Right ventricle myocardium inferior (tissue), 1 donor: ENCODE measurements around the gene SYT4. TPM values are rescaled to one million over a fixed set of nuclear protein-coding genes. Genes with fewer than 3 reads are reported as not detected.
A peak's percentile ranks its signal among the peaks of the same experiment; 100 is the strongest.
"Not testable (repeated sequence)": the region's sequence is repeated elsewhere in the genome, so short reads cannot be mapped to it uniquely, and the experiment has no call there.

ENCODE experiments used
- ATAC-seq: fragments of 200-7000 bp; cut with Tn5 transposase; one replicate; pipeline ENCODE4 v1.9.1; 2020; ENCODE audit warnings: mild to moderate bottlenecking, moderate library complexity
- DNase-seq: peaks from one replicate; pipeline ENCODE4 v3.0.0; 2021; ENCODE audit errors: missing footprints
- intact Hi-C: fragments of 100-400 bp; cut with DNase I; formaldehyde crosslinking; loops from one replicate; pipeline ENCODE4 v1.11.0; 2022
- long read RNA-seq: library from polyadenylated mRNA; unstranded; transcript quantifications from one replicate; pipeline ENCODE4 v2.0.0, GENCODE V29; 2021
- total RNA-seq: library from RNA; stranded (reverse); fragmentation: NEBNext Ultra II Directional; extraction: Animal tissue kit (Norgen Biotek cat#: 25700); gene quantifications from one replicate; pipeline ENCODE4 v1.2.1, GENCODE V29; 2021
- donor health status: DM: no; HTN: yes; CAD: no; lungs with severe emphysema.

Gene SYT4, protein sequence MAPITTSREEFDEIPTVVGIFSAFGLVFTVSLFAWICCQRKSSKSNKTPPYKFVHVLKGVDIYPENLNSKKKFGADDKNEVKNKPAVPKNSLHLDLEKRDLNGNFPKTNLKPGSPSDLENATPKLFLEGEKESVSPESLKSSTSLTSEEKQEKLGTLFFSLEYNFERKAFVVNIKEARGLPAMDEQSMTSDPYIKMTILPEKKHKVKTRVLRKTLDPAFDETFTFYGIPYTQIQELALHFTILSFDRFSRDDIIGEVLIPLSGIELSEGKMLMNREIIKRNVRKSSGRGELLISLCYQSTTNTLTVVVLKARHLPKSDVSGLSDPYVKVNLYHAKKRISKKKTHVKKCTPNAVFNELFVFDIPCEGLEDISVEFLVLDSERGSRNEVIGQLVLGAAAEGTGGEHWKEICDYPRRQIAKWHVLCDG
- 1.2 TPM for total RNA-seq
- long read RNA-seq = 0 reads

DNA sequence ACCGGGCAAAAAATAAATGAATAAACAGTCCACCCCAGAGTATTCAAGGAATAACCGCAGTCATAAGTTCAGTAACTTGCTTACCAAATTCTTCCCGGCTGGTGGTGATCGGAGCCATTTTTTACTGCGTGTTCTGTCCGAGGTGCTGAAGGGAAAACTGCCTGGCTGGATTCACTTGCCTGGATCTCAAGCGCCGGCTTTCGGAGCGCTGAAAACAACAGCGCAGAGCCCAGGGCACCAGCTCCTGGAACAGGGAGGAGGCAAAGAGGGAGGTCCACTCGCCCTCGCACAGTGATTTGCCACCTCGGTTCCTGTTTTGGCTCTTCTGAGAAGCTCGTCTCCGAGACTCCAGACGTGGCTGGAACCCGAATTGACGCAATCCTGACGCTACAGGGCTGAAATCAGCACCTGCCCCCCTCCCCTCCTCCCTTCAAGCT is at the start of gene SYT4:
TSS of gene SYT4 (minus strand) at position 327 of the 437 bp plus-strand sequence. CDS start at position 118, 209 bp downstream.
- intact Hi-C loops = loop anchor here (10.0 kb wide), 2 partner anchors 682 to 982 kb away; no protein-coding TSS in a partner anchor
- DNase-seq (no peak), ATAC-seq (no peak)

DNA sequence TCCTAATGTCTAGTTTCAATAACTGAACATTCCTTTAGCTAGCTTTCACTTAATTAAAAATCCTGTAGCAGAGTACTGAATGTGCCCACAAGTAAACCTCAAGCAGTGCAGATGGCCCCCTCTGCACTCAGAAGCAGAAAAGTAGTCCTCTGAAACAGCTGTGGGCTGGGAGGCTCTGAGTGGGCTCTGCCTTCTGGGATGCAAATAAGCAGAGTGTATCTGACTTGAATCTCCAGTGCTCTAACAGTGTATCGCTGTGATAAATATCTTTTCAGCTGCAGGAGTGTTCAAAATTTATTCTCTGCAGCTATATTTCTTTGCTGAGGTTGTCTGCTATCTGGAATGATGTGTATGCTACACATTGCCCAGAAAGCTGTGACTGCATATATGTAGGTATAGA is 44.8 kb upstream of the SYT4 start:
- DNase-seq = no peak
- ATAC-seq = no peak
- intact Hi-C loops = no loop called here

DNA sequence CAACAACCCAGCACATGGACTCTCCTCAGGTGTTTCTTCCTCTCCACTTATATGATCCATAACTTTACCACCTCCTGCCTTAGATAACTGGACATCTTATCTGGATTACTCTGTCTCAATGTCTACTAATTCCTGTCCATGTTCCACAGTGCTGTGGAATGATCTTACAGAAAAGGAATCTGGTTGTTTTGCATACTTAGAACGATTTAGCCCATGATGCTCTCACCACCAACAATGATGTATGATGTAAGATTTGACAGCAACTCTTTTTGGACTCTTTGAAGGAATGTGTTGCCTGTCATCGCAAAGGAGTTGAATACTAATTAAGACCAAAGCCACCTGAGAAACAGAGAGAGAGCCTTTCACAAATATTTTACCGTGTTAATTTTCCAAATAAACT is 37.7 kb upstream of the SYT4 start:
- DNase-seq (no peak), ATAC-seq (no peak)
- intact Hi-C loops = no loop called here

DNA sequence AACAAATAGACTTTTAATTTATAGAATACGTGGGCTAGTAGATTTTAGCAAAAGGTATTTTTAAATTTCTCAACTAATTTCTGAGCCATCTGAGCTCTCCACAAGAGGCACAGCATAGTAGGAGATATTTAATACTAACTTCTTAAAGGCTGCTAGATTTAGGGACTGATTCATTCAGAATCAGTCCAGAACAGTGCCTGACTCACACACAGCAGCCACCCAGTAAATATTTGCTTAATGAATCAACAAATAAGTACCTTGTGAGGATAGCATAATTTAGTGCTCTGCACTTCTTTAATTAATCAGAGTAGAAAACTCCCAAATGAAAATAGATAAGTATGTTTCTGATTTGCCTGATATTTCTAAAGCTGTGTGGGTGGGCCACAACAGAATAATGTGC is 35.6 kb upstream of the SYT4 start:
- ATAC-seq (no peak), DNase-seq (no peak)
- intact Hi-C loops = no loop called here

DNA sequence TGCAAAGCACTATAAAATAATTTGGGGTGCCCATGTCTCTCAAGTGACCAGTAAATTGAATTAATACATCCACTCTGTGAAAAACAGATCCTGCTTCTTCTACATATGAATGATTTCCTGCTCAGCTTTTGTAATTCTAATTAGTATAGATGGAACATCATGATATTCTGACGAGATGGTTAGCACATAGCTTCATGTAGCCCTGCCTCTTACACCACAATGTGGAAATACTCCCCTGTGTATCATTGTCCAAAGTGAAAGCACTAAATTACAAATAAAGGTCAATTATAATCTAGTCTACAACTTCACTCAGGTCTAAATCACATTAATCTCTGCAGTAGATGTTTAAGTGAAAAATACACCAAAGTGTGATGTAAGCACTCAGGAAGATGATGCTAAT is 32.9 kb upstream of the SYT4 start:
- no peak for ATAC-seq
- no peak for DNase-seq
- intact Hi-C loops = no loop called here

DNA sequence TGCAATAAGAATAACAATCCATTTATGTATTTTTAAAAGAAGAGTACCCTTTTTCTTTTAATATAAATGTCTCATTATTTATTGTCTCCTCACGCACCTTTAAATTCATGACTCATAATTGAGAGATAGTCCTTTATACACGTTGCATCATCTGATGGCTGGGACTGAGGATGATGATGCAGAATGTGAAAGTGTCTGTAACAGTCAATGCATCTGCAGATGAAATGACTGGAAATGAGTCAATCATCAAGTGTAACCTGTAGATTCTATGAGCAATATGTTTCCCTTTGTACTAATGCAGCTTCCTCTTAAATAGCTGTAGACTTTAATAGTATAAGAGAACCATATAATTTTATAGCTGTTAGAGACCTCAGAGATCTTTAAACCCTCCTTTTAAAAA is 26.1 kb upstream of the SYT4 start:
- no peak for ATAC-seq
- no peak for DNase-seq
- intact Hi-C loops = no loop called here

DNA sequence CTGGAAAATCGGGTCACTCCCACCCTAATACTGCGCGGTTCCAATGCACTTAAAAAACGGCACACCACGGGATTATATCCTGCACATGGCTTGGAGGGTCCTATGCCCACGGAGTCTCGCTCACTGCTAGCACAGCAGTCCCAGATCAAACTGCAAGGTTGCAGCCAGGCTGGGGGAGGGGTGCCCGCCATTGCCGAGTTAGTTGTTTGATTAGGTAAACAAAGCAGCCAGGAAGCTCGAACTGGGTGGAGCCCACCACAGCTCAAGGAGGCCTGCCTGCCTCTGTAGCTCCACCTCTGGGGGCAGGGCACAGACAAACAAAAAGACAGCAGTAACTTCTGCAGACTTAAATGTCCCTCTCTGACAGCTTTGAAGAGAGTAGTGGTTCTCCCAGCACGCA is 8.9 kb upstream of the SYT4 start:
- ATAC-seq, intact Hi-C loops: not testable (repeated sequence)

DNA sequence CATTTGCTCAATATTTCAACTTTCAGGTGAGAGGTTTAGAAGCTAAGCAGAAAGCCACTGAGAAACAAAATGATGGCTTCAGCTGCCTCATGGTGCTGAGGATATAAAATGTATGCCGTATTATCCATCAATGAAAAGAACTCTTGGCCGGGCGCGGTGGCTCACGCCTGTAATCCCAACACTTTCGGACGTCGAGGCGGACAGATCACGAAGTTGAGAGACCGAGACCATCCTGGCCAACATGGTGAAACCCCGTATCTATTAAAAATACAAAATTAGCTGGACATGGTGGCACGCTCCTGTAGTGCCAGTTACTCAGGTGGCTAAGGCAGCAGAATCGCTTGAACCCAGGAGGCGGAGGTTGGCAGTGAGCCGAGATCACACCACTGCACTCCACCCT is 6.0 kb upstream of the SYT4 start:
- ATAC-seq = no peak

More for the DNA sequence above, 8.9 kb upstream of the SYT4 start:
- DNase-seq = peak; percentile 25

DNA sequence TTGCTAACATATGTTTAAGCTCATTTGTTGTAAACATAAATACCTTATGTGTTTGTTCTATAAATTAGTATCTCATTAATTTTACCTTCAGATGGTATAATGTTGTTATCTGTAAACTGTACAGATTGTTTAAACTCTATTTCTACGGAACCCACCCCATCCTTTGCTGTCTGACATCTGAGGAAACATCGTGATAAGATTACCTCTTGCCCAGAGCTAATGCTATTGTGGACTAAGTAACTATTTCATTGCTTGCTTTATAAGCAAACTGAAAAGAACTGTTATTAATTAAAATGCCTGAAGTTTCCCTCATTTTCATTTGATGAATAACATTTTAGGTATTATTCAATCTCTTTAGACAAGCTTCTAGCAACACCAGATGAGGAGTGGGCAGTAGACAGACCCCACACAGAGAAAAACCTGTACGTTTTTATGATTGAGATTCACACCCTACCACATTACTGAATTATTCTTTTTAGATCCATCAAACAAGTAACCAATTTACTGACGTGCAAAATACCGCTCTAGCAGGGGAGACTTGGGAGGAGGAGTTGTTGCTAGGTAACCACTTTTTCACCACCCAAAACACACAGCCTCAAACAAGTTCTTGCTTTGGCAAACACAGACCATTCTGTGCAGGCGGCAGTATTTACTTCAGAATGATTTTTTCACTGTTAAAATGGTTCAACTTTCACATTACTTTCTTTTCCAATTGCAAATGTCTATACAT is 1.9 kb upstream of the SYT4 start:
- intact Hi-C loops = loop anchor here (10.0 kb wide), 2 partner anchors 684 to 984 kb away; no protein-coding TSS in a partner anchor
- DNase-seq = no peak
- ATAC-seq = no peak

More for the DNA sequence above, 6.0 kb upstream of the SYT4 start:
- intact Hi-C loops = no loop called here
- DNase-seq = no peak

DNA sequence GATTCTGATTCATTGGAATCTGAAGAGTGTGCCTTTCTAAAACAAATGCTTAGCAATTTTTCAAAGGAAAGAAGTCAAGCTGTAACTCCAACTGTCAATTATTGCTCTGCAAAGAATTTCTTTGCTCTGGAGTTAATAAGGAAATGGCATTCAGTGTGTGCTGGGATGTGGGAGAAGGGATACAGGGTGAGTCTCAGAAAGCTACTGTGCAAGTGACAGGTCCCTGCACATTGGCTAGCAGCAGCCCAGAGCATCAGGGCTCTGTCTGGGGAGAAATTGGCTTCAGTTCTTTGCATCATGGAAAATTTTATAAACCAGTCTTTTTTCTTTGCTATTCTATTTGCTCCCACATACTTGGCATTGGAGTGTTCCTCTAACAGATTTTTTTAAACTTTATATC is 1.1 kb upstream of the SYT4 start:
- no peak for ATAC-seq

DNA sequence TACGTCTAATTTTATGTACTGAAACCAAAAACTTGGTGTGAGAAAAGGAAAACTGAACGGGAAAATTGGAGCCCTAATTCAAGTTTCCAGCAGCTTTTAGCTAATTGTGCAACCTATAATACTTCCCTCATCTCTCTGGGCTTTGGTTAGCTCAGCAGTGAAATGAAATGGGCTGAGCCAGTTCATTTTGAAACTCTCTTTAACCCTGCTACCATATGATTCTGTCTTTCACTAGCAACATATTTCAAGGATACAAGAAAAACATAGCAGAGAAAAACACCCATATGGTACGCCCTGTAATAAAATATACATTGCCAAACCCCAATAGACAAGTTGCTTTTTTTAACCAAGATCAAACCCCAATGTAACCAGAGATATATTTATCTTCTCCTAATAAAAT is 799 bp downstream of the SYT4 start:
- ATAC-seq (no peak), DNase-seq (no peak)
- intact Hi-C loops = loop anchor here (10.0 kb wide), 2 partner anchors 682 to 982 kb away; no protein-coding TSS in a partner anchor

More for the DNA sequence above, 1.1 kb upstream of the SYT4 start:
- no peak for DNase-seq
- intact Hi-C loops = loop anchor here (10.0 kb wide), 2 partner anchors 684 to 984 kb away; no protein-coding TSS in a partner anchor

DNA sequence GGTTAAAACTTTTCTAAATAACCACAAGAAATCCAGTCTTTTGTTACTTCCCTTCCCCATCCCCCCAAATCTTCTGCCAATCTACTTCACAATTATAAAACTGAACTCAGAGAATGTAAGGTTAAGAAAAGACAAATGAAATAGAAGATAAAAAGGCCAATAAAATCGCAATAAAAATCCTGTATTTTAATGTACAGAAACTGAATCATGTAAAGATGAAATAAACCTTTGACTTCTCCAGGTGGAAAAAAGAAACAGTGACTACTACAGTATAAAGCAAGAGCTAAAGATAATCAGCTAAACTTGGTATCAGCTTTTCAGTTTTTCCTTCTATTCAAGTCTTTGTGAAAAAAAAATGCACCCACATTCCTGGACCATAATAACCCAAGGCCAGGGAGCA is 1.7 kb downstream of the SYT4 start:
- intact Hi-C loops = loop anchor here (10.0 kb wide), 2 partner anchors 681 to 981 kb away; no protein-coding TSS in a partner anchor
- DNase-seq = no peak
- no peak for ATAC-seq

DNA sequence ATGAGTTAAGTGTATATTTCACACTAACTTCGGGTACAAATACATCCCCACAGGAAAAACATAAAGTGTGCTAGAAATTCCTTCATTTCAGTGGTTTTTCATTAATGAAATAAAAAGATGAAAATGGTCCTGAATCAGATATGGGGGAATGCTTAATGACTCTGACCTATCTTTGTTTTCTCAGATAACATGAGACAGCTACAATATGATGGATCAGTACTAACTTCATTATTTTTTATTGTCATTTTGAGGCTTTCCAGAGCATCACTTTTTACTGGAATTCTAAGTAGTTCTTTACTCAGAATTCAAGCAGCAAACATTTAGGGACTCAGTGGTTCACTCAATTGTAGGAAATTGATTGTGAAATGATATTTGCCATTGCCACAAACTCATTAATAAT is 2.8 kb downstream of the SYT4 start:
- ATAC-seq = no peak
- intact Hi-C loops = loop anchor here (5.0 to 10.0 kb wide), 3 partner anchors 680 to 1162 kb away; no protein-coding TSS in a partner anchor

DNA sequence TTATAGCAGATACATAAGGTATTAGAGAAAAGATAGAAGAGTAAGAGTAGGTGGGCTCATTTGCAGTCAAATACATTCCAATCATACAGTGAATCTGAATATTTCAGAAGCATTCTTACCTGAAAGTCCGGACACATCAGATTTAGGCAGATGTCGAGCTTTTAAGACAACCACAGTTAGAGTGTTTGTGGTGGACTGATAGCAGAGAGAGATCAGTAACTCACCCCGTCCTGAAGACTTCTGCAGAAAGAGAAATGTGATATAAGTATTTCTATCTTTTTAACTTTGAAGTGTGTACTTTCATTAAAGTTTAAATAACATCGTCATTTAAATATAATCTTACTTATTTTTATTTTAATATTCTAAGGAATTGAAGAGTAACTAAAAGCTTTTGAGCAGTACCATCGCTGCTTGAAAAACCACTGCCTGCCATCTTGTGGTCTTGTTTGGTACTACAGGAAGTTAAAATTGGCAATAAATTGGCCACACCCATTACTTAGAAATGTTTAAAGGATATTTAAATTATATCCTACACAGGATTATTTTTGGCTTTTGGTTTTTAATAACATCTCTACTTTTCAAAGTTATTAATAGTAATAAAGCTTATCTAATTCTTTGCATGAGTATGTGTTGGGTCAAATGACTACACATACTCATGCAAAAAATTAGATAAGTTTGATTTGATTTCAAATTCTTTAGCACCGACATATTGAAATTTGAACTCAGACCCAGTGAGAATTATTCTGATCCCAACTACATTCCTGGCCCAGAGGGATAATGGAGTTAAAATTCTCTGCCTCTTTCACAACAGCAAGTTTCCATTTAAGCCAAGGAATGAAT is 5.5 kb downstream of the SYT4 start:
- ATAC-seq = no peak
- intact Hi-C loops = loop anchor here (5.0 to 10.0 kb wide), 3 partner anchors 677 to 1160 kb away; no protein-coding TSS in a partner anchor
- DNase-seq = no peak

More for the DNA sequence above, 2.8 kb downstream of the SYT4 start:
- DNase-seq = no peak

DNA sequence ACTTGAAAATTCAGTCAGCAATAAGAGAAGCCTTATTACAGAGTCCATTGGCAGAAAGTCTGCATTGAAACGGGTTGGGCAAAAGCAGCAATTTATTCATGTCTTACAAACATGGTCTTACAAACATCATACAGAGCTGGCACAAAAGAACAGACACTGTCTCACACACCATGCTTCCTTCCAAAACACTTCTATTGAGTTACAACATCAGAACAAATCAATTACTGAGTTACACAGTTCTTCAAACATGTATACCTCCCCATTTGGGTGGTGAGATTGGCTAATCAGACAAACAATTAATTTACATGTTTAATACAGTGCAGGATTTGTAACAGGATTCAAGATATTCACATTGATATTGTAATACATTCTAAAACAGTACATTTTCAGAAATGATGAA is 9.5 kb downstream of the SYT4 start:
- intact Hi-C loops = no loop called here
- ATAC-seq (no peak), DNase-seq (no peak)

DNA sequence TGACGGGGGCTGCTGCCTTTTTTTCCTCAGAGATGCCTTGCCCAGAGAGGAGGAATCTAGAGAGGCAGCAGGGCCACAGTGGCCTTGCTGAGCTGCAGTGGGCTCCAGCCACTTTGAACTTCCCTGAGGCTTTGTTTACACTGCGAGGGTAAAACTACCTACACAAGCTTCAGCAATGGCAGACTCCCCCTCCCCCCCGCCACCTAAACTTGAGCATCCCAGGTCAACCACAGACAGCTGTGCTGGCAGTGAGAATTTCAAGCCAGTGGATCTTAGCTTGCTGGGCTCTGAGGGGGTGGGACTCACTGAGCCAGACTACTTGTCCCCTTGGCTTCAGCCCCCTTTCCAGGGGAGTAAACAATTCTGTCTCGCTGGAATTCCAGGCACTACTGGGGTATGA is 11.8 kb downstream of the SYT4 start:
- no peak for DNase-seq
- intact Hi-C loops = no loop called here
- ATAC-seq = no peak

DNA sequence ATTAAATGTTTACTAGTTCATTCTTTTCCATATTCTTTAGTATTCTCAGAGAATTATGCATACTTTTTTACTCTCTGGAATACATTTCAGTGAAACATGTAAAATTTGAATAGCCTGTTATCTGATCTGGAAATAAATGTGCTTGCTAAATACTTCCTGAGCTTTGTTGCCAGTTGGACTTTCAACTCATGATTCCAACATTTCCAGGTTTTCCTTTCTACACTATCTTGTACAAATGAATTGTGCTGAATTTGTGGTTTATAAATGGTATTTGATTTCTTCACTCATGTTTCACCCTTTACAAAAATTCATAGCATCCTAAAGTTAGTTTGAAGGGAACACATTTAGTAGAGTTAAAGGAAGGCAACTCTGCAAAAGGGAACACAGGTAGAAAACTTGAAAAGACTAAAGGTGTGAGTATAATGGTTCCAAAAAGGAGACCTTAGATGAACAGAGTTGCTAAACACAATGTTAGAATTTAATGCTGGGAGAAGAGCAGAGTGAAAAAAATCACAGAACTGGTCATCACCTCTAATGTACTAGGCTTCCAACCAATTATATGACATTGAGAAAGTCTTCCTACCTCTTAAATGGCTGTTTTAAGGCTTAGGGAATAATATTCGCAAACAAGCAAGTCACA is 28.6 kb downstream of the SYT4 start:
- ATAC-seq (no peak), DNase-seq (no peak)
- intact Hi-C loops = no loop called here

DNA sequence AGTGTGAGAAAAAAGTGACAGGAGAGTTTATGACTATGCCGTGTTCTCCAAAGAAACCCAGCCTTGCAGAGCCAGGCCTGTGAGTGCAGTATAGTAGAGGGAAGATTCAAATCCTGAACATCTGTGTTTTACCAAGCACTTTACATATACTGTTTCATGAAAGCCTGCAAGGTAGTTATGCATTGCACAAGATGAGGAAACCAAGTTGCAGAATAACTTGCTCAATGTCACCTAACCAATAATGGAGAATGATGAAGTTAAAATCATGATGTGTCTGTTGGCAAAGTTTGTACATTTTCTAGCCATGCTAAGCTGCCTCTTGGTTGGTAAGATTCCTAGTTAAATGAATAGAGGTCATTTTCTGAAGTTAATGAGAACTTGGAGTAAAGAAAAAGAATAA is 29.3 kb downstream of the SYT4 start:
- DNase-seq = no peak
- ATAC-seq = no peak
- intact Hi-C loops = no loop called here
